Trophoblast cell (in vitro differentiated cells and primary cell): ENCODE results near the gene PLCE1.

Experiments
- DNase-seq, 2 donors: peaks; one replicate each; pipeline ENCODE4 v3.0.0-alpha.2; 2016
- H2AFZ ChIP-seq: 2 replicates; pipeline ENCODE4 v1.6.1; 2013; ENCODE audit warnings: low read length, moderate library complexity, mild to moderate bottlenecking; ENCODE audit not compliant: insufficient read depth, poor library complexity
- H2AK5ac ChIP-seq: 2 replicates; pipeline ENCODE4 v1.6.1; 2013; ENCODE audit warnings: mild to moderate bottlenecking, low read length
- H2BK120ac ChIP-seq: 2 replicates; pipeline ENCODE4 v1.6.1; 2013; ENCODE audit warnings: low read length, mild to moderate bottlenecking, moderate library complexity; ENCODE audit not compliant: insufficient read depth, poor library complexity
- H2BK12ac ChIP-seq: 2 replicates; pipeline ENCODE4 v1.6.1; 2013; ENCODE audit warnings: mild to moderate bottlenecking, low read length, moderate library complexity
- H2BK5ac ChIP-seq: 2 replicates; pipeline ENCODE4 v1.6.1; 2013; ENCODE audit warnings: low read length, low read depth, moderate library complexity, mild to moderate bottlenecking; ENCODE audit not compliant: poor library complexity
- H3K14ac ChIP-seq: 2 replicates; pipeline ENCODE4 v1.6.1; 2013; ENCODE audit warnings: mild to moderate bottlenecking, low read length
- H3K18ac ChIP-seq: 2 replicates; pipeline ENCODE4 v1.6.1; 2013; ENCODE audit warnings: mild to moderate bottlenecking, low read length
- H3K23ac ChIP-seq: 2 replicates; pipeline ENCODE4 v1.6.1; 2013; ENCODE audit warnings: low read length
- H3K27ac ChIP-seq: 2 replicates; pipeline ENCODE4 v1.5.1; 2013; ENCODE audit warnings: low read depth, mild to moderate bottlenecking, inconsistent platforms, low read length, moderate library complexity
- H3K27me3 ChIP-seq: 2 replicates; pipeline ENCODE4 v1.6.1; 2013; ENCODE audit warnings: inconsistent platforms, mild to moderate bottlenecking, low read length, moderate library complexity; ENCODE audit not compliant: insufficient read depth
- H3K36me3 ChIP-seq, 2 experiments: 1 replicate in 1 of 2; 2 replicates in 1 of 2; pipeline ENCODE4 v1.6.1; 2013; ENCODE audit warnings: low read length in 2 of 2, mild to moderate bottlenecking in 2 of 2, moderate library complexity in 1 of 2; ENCODE audit not compliant: insufficient read depth in 2 of 2, control insufficient read depth in 1 of 2
- H3K4ac ChIP-seq: 2 replicates; pipeline ENCODE4 v1.6.1; 2013; ENCODE audit warnings: low read depth, mild to moderate bottlenecking, low read length, moderate library complexity
- H3K4me1 ChIP-seq, 2 experiments: 1 replicate in 1 of 2; 2 replicates in 1 of 2; pipeline ENCODE4 v1.6.1; 2013; ENCODE audit warnings: low read length in 2 of 2, mild to moderate bottlenecking in 2 of 2, moderate library complexity in 1 of 2; ENCODE audit not compliant: insufficient read depth in 2 of 2, control insufficient read depth in 1 of 2
- H3K4me2 ChIP-seq: 2 replicates; pipeline ENCODE4 v1.6.1; 2013; ENCODE audit warnings: inconsistent platforms, mild to moderate bottlenecking, low read length, moderate library complexity
- H3K4me3 ChIP-seq: 2 replicates; pipeline ENCODE4 v1.5.1; 2013; ENCODE audit warnings: mild to moderate bottlenecking, low read depth, low read length, inconsistent platforms
- H3K79me1 ChIP-seq: one replicate; pipeline ENCODE4 v1.6.1; 2013; ENCODE audit warnings: low read length
- H3K79me2 ChIP-seq: 2 replicates; pipeline ENCODE4 v1.6.1; 2013; ENCODE audit warnings: low read length, mild to moderate bottlenecking; ENCODE audit not compliant: control insufficient read depth, insufficient read depth, poor library complexity
- H3K9ac ChIP-seq: 2 replicates; pipeline ENCODE4 v1.6.1; 2013; ENCODE audit warnings: mild to moderate bottlenecking, low read length
- H3K9me3 ChIP-seq: 2 replicates; pipeline ENCODE4 v1.6.1; 2013; ENCODE audit warnings: low read depth, mild to moderate bottlenecking, control low read depth, inconsistent platforms, low read length; ENCODE audit not compliant: insufficient read depth
- H4K12ac ChIP-seq: 2 replicates; pipeline ENCODE4 v1.6.1; 2013; ENCODE audit warnings: low read depth, mild to moderate bottlenecking, low read length, moderate library complexity
- H4K8ac ChIP-seq: 2 replicates; pipeline ENCODE4 v1.6.1; 2013; ENCODE audit warnings: low read depth, mild to moderate bottlenecking, low read length, moderate library complexity
- H4K91ac ChIP-seq: one replicate; pipeline ENCODE4 v1.6.1; 2013; ENCODE audit warnings: low read depth, mild to moderate bottlenecking, low read length, moderate library complexity
- WGBS: extraction: QIAGEN DNeasy Blood & Tissue Kit; methylation state at CpG from one replicate; pipeline ENCODE4 v1.1.7; 2013; ENCODE audit warnings: missing lambda C conversion rate; ENCODE audit not compliant: insufficient read length, insufficient coverage; ENCODE audit errors: extremely low coverage; 5-methylcytosine and 5-hydroxymethylcytosine counted together

PLCE1 gene

GRCh38 chr10:94014304-94014703 is 20.6 kb downstream of the PLCE1 start:
- no peak overlapping the region for H4K12ac ChIP-seq
- H2AK5ac ChIP-seq = no peak overlapping the region
- WGBS = no CpG with 5 or more reads among the region's 3 CpGs
- no peak overlapping the region for H3K4ac ChIP-seq
- H3K4me1 ChIP-seq = no peaks in the 10 kb centered on the region
- H2BK120ac ChIP-seq = no peak overlapping the region
- no peak overlapping the region for H3K9ac ChIP-seq
- no peak overlapping the region for H4K8ac ChIP-seq
- no peak overlapping the region for H3K27ac ChIP-seq
- DNase-seq = no peak
- no peak overlapping the region for H2BK5ac ChIP-seq
- peaks cover 2% of the 10 kb centered on the region for H3K79me2 ChIP-seq
- H3K23ac ChIP-seq = no peak overlapping the region
- H2BK12ac ChIP-seq = no peak overlapping the region
- H3K27me3 ChIP-seq = no peaks in the 10 kb centered on the region
- H3K18ac ChIP-seq = no peak overlapping the region
- H4K91ac ChIP-seq = no peak overlapping the region
- H3K4me2 ChIP-seq = no peak overlapping the region
- no peaks in the 10 kb centered on the region for H3K79me1 ChIP-seq
- peaks cover 0 to 2% of the 10 kb centered on the region in 2 experiments for H3K36me3 ChIP-seq
- peaks cover 9% of the 10 kb centered on the region for H3K9me3 ChIP-seq
- H3K4me3 ChIP-seq = no peak overlapping the region
- no peak overlapping the region for H2AFZ ChIP-seq
- no peak overlapping the region for H3K14ac ChIP-seq

- Histone ChIP-seq H2BK5ac (no peak overlapping the region), H3K27me3 (no peaks in the 10 kb centered on the region), H3K9me3 (peaks cover 3% of the 10 kb centered on the region), H3K4me1 (no peaks in the 10 kb centered on the region), H4K12ac (no peak overlapping the region), H2AFZ (no peak overlapping the region), H4K8ac (no peak overlapping the region), H3K4me2 (no peak overlapping the region), H3K27ac (no peak overlapping the region), H4K91ac (no peak overlapping the region), H3K14ac (no peak overlapping the region), H3K18ac (no peak overlapping the region), H2BK120ac (no peak overlapping the region), H3K4me3 (no peak overlapping the region), H3K36me3 (no peaks in the 10 kb centered on the region), H3K9ac (no peak overlapping the region), H2AK5ac (no peak overlapping the region), H3K79me2 (peaks cover 2% of the 10 kb centered on the region), H3K4ac (no peak overlapping the region), H2BK12ac (no peak overlapping the region), H3K23ac (no peak overlapping the region), H3K79me1 (no peaks in the 10 kb centered on the region)
- WGBS = no CpG with 5 or more reads among the region's 3 CpGs
- DNase-seq = no peak
Measured at GRCh38 chr10:94016727-94017714, 23.3 kb downstream of the PLCE1 start.

GRCh38 chr10:94018107-94018506 is 24.4 kb downstream of the PLCE1 start:
- no peak overlapping the region for H3K4me3 ChIP-seq
- WGBS = no CpG with 5 or more reads among the region's 3 CpGs
- no peak overlapping the region for H2AK5ac ChIP-seq
- H4K91ac ChIP-seq = no peak overlapping the region
- no peaks in the 10 kb centered on the region for H3K27me3 ChIP-seq
- peaks cover 3% of the 10 kb centered on the region for H3K9me3 ChIP-seq
- H2BK5ac ChIP-seq = no peak overlapping the region
- no peaks in the 10 kb centered on the region for H3K4me1 ChIP-seq
- no peak overlapping the region for H4K12ac ChIP-seq
- no peak overlapping the region for H2AFZ ChIP-seq
- no peak overlapping the region for H3K4me2 ChIP-seq
- H3K4ac ChIP-seq = no peak overlapping the region
- H4K8ac ChIP-seq = no peak overlapping the region
- H3K27ac ChIP-seq = no peak overlapping the region
- no peak for DNase-seq
- no peaks in the 10 kb centered on the region for H3K79me1 ChIP-seq
- H3K18ac ChIP-seq = no peak overlapping the region
- H2BK12ac ChIP-seq = no peak overlapping the region
- peaks cover 2% of the 10 kb centered on the region for H3K79me2 ChIP-seq
- no peaks in the 10 kb centered on the region for H3K36me3 ChIP-seq
- no peak overlapping the region for H3K23ac ChIP-seq
- H3K9ac ChIP-seq = no peak overlapping the region
- no peak overlapping the region for H3K14ac ChIP-seq
- no peak overlapping the region for H2BK120ac ChIP-seq

- no peak overlapping the region for H2AK5ac ChIP-seq
- no peak overlapping the region for H3K23ac ChIP-seq
- no peaks in the 10 kb centered on the region for H3K79me2 ChIP-seq
- no peak overlapping the region for H3K4me2 ChIP-seq
- no peak overlapping the region for H2BK120ac ChIP-seq
- no peak for DNase-seq
- H3K36me3 ChIP-seq = no peaks in the 10 kb centered on the region
- H3K9me3 ChIP-seq = no peaks in the 10 kb centered on the region
- H3K79me1 ChIP-seq = no peaks in the 10 kb centered on the region
- H3K27ac ChIP-seq = no peak overlapping the region
- H3K4me1 ChIP-seq = no peaks in the 10 kb centered on the region
- H4K91ac ChIP-seq = no peak overlapping the region
- H3K27me3 ChIP-seq = no peaks in the 10 kb centered on the region
- H3K14ac ChIP-seq = no peak overlapping the region
- no peak overlapping the region for H4K8ac ChIP-seq
- H4K12ac ChIP-seq = no peak overlapping the region
- H2BK12ac ChIP-seq = no peak overlapping the region
- no CpG with 5 or more reads among the region's 3 CpGs for WGBS
- no peak overlapping the region for H3K18ac ChIP-seq
- H2AFZ ChIP-seq = no peak overlapping the region
- H2BK5ac ChIP-seq = no peak overlapping the region
- no peak overlapping the region for H3K4me3 ChIP-seq
- no peak overlapping the region for H3K4ac ChIP-seq
- H3K9ac ChIP-seq = no peak overlapping the region
Measured at GRCh38 chr10:94023906-94024305, 30.2 kb downstream of the PLCE1 start.
